ENCODE measurements around the gene PARP1.

PARP1 gene

DNA sequence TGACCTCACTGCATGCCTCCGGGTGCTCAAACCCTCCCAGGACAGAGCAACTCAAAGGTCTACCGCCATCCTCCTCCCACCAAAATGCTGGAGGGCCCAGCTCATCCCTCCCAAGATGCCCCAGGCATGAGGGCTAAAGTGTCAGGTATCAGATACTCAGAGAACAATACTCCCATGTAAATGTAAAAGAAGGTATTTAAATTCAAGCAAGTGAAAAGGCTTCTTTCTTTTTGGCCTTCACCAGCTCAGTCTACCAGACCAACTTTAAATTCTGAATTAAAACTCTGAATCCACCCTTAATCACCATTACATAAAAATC lies 3.0 kb downstream of the PARP1 start:
- DNase-seq = no peak

DNA sequence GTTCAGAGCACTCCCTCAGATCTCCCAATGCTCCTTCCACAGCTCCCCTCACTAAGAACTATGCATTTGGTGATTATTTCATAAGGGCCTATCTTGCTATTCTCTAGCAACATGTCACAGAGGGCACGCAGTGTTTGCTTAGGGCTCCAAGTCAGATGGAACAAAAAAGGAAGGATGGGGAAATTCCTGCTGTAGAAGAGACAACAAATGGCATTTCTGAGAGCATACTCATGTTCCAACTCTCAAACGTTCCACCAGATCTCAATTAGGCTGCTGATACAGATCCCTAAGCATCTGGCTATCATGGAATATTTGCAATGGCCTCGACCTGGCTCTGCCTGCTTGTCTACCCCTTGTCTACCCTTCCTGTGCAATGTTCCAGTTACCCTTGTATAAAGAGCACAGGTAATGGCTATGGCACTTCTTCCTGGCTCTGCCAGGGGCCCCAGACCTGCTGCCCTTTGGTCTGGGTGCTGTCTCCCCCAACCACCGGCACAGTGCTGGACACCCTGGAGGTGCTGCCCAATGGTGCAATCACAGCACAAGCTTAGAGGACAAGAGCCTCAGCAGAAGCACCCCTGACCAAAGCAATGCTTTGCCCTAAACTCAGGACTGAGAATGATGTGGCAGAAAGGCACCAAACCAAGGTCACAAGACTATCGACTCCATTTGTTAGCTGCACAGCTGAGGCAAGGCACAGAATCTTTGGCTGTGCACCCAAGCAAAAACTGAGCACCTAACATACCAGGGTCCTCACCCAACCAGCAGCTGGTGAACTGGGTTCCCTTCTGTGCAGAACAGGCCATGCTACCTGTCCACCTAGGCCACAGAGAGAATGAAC lies 3.6 kb downstream of the PARP1 start:
- DNase-seq = no peak

GRCh38 chr1:226403201-226404034 lies 4.5 kb downstream of the PARP1 start:
- no peak for DNase-seq

DNA sequence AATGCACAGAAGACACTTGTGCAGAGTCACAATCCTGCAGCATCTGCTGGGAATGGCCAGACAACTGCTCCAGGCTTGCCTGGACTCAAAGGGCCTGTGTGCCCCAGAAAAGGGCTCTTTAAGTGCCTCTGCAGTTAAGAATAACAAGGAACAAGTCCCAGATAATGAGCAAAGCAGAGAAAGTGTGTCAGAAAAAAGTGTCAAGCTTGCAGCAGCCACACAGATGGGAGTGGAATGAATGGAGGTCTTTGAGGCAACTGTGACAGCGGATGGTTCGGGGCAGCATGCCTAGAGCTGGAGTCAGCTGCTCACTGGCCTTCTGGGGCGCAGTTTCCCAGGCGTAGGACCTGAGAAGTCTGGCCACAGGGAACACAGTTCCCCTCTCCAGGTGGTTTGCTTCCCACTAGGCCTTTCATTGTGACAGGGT lies 5.1 kb downstream of the PARP1 start:
- no peak for DNase-seq

DNA sequence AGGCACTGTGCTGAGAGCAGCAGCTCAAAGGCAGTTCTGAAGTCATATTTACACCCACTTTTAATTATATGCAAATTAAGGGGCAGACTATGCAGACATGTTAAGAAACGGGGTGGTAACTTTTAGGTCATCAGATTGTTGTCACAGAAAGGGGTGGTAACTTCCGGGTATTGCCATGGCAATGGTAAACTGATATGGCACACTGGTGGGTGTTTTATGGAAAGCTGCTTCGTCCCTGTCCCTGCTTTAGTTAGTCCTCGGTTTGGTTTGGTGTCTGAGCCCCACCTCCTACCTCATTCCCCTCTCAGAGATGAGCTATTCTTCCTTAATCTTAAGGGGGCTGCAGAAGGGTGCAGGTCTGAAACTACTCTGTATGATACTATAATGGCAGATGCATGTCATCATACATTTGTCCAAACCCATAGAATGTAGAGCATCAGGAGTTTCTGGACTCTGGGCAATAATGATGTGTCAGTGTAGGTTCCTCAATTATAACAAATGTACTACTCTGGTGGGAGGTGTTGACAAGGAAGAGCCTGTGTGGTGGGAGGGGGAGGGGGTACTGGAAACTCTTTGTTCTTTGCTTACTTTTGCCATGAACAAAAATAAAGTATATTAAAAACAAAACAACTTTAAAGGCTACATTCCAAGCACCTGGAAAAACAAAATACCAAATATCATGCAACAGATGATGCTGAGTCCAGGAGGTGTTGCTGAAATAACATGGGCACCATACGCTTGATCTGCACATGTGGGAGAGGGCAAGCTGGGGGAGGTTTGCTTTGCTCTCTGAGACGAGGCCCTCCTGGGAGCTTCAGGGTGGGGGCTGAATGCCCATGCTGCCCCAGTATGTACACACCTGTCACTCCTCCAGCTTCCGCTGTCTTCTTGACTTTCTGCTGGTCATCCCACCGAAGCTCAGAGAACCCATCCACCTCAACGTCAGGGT lies 6.3 kb downstream of the PARP1 start:
- DNase-seq = no peak

DNA sequence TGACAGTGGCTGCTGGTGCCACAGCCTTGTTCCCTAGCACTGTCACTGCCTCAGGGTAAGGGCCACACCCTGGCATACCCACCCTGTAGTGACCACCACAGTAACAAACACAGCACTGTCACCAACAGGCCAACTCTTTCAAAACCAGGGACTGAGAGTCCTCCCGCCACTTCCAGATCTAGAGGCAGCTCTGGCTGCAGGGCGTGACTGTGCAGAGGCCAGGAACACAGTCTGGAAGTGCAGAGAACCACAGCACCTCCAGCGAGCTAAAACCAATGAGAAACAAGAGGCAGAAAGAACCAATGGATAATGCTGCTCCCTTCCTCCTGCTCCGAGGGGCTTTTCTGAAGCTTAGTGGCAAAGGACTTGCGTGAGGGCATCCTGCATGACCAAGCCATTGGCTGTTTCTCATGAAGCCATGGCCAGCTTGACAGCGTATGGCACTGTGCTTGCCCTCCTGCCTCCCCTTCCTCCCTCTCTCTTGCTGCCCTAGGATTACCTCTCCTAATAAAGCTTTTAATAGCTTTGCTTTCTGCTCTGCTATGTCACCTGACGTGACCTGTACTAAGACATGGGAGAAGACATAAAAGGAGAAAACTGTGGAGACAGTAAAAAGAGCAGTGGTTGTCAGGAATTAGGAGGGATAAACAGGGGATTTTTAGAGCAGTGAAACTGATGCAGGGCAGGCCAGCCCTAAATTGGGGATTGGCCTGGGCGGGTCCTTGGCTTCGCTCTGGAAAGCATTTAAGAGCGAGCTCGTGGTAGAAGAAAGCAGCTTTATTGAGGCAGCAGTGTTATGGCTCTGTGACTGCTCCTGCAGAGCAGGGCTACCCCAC lies 7.2 kb downstream of the PARP1 start:
- no peak for DNase-seq

DNA sequence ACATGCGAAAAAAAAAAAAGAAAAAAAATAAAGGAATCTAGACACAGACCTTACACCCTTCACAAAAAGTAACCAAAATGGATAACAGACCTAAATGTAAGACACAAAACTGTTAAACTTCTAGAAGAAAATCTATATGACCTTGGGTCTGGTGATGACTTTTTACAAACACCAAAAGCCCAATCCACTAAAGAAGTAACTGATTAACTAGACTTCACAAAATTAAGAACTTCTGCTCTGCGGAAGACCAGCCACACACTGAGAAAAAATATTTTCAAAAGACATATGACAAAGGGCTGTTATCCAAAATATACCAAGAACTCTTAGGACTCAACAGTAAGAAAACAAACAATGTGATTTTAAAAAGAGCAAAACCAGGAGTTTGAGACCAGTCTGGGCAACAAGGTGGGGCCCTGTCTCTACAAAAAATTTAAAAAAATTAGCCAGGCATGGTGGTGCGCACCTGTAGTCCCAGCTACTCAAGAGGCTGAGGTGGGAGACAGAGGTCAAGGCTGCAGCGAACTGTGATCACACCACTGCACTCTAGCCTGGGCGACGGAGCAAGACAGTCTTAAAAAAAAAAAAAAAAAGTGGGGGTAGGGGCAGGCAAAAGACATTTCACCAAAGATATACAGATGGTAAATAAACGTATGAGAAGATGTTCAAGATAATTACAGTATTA lies 9.8 kb downstream of the PARP1 start:
- no peak for DNase-seq

DNA sequence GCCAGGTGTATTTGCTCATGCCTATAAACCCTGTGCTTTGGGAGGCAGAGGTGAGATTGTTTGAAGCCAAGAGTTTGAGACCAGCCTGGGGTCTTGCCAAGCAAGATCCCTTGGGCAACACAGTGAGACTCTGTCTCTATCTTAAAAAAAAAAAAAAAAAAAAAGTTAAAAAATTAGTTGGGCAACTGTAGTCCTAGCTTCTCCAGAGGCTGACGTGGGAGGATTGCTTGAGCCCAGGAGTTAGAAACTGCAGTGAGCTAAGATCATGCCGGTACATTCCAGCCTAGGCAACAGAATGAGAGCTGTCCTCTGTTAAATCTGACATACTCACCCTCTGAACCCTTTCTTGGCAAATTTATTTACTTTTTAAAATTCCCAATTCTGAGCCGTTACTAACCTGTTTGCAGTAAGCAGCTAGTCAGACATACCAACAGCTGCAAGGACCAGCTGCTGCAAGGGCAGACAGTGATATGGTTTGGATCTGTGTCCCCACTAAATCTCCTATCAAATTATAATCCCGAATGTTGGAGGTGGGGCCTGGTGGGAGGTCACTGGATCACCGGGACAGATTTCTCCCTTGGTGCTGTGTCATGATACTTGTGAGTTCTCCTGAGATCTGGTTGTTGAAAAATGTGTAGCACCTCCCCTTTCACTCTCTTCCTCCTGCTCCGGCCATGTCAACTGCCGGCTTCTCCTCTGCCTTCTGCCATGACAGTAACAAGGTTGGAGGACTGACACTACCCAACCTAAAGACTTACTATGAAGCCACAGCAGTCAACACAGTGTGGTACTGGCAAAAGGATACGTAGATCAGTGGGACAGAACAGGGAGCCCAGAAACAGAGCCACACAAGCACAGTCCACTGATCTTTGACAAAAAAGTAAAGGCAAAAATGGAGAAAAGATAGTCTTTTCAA lies 10.6 kb downstream of the PARP1 start:
- DNase-seq = no peak

GRCh38 chr1:226395753-226396152 lies 12.1 kb downstream of the PARP1 start:
- no peak for DNase-seq

- DNase-seq = no peak
These were observed 13.4 kb downstream of the PARP1 start for GRCh38 chr1:226394462-226394861.

- no peak for DNase-seq
These were observed 17.2 kb downstream of the PARP1 start for GRCh38 chr1:226390681-226391080.

GRCh38 chr1:226388131-226388530 lies 19.8 kb downstream of the PARP1 start:
- no peak for DNase-seq

DNA sequence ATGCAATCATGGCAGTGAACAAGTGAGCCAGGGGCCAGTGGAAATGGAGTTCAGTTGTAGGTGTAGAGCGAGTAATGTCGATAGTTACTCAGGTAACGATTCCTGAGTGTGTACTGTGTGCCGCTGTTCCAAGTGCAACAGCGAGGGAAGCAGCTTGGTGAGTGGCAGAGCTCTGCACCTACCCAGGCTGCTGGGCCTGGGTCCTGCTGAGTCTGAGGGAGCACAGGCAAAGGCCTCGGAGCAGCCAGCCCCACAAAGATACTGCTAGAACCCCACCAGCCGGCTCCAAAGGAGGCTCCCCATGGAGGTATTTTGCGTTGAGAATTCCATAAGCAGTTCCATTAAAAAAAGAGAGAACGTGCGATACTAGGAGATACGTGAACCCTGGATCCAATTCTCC lies 23.2 kb downstream of the PARP1 start:
- DNase-seq = no peak

DNA sequence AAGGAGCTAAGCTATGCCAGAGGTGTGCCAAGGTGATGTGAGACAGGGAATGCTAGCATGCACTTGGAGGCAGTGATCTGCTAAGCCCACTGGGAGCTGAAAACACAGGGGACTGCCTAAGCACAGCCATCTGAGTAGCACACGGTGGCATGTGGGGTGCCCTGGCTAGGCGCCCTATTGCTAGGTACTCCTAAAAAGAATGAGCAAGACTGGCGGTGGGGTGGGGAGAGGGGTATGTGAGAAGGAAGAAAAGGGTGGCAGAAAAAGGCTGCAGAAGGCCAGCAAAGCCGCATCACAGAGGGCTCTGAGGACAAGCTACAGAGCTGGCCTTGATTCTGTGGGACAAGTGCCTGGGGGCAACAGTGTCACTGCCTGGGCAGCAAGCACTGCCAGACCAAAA lies 23.9 kb downstream of the PARP1 start:
- DNase-seq = no peak

DNA sequence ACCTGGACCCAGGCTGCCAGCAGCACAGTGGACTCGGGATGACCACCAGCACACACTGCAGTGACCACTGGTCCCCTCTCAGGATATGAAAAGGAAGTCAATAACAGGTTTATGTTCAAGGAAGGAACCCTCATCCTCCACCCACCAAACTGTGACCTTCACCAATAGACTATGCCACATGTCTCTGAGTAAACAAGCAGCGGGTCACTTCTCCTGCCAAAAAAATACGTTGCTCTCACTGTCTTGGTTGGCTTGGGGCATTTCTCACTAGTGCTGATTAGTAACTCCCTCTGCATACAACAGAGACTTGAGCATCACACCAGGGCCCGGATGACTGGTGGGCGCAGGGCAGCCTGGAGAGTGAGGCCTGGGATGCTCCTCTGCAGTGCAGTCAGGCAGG lies 25.9 kb downstream of the PARP1 start:
- no peak for DNase-seq

GRCh38 chr1:226381226-226381998 lies 26.5 kb downstream of the PARP1 start:
- DNase-seq = no peak

GRCh38 chr1:226378071-226378470 lies 29.8 kb downstream of the PARP1 start:
- no peak for DNase-seq

GRCh38 chr1:226376300-226376699 lies 31.6 kb downstream of the PARP1 start:
- DNase-seq = no peak

DNA sequence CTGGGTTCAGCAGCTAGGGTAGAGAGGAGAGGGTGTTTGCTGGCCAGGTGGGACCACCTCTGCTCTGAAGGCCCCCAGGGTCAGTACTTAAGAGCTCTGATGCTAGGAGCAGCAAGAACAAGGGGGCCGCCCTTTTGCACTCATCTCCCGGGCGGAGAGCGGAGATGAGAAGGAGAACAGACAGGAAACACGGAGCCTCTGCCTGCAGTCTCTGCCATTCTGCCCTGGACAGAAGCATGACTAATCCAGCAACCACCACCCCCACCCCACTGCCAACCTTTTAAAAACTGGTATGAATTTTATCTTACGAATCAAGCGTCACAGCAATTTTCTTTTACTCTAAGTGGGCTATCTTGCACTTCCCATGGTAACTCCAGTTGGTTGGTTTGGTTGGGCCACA lies 34.5 kb downstream of the PARP1 start:
- no peak for DNase-seq

DNA sequence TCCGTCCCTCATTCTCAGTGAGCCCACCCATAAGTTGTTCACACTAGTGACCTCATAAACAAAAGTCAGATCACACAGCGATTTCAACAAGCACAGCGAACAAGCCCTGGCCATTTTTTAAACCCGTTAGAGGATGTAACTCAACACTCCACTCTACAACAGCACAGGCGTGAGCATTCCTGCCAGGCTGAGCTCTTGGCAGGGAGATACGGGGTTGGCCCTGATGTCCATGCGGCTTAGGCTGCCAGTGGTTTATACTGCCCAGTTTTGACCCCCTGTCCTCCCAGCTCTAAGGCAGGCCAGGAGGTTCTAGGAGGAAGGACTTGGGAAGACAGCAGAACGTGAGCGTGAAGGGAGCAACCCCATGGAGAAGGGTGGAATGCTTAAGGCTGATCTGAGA lies 35.0 kb downstream of the PARP1 start:
- DNase-seq = no peak
